Neural progenitor cell (in vitro differentiated cells): Measurements from ENCODE around the gene ZNF621. TPM values are rescaled to one million over a fixed set of nuclear protein-coding genes. Genes with fewer than 3 reads are reported as not detected.
A peak's percentile ranks its signal among the peaks of the same experiment; 100 is the strongest.

Experiments used
- DNase-seq: peaks from one replicate; pipeline ENCODE4 v3.0.0-alpha.2; 2016; ENCODE audit warnings: low spot score
- H2AFZ ChIP-seq: fragments of 200-600 bp; sonication (generic); replicated peaks from 2 replicates; pipeline ENCODE4 v1.6.1; 2016; ENCODE audit warnings: antibody characterized with exemption
- H3F3A ChIP-seq: fragments of 200-600 bp; sonication (generic); 2 replicates; pipeline ENCODE4 v1.6.1; 2016; ENCODE audit warnings: antibody characterized with exemption, low read depth
- H3K27ac ChIP-seq: fragments of 200-600 bp; sonication (generic); 2 replicates; pipeline ENCODE4 v1.5.1; 2016; ENCODE audit warnings: mild to moderate bottlenecking
- H3K27me3 ChIP-seq: fragments of 200-600 bp; sonication (generic); 2 replicates; pipeline ENCODE4 v1.6.1; 2016; ENCODE audit warnings: mild to moderate bottlenecking, moderate library complexity
- H3K36me3 ChIP-seq: fragments of 200-600 bp; sonication (generic); 2 replicates; pipeline ENCODE4 v1.5.1; 2016
- H3K4me1 ChIP-seq: fragments of 200-600 bp; sonication (generic); 2 replicates; pipeline ENCODE4 v1.6.1; 2016; ENCODE audit warnings: mixed run types
- H3K4me2 ChIP-seq: fragments of 200-600 bp; sonication (generic); 2 replicates; pipeline ENCODE4 v1.6.1; 2016
- H3K4me3 ChIP-seq: fragments of 200-600 bp; sonication (generic); 2 replicates; pipeline ENCODE4 v1.5.1; 2016
- H3K79me2 ChIP-seq: fragments of 200-600 bp; sonication (generic); 2 replicates; pipeline ENCODE4 v1.6.1; 2016; ENCODE audit warnings: low read depth
- H3K9ac ChIP-seq: fragments of 200-600 bp; sonication (generic); 2 replicates; pipeline ENCODE4 v1.6.1; 2016
- H3K9me3 ChIP-seq: fragments of 200-600 bp; sonication (generic); 2 replicates; pipeline ENCODE4 v1.5.1; 2016; ENCODE audit warnings: low read depth
- H4K20me1 ChIP-seq: fragments of 200-600 bp; sonication (generic); 2 replicates; pipeline ENCODE4 v1.6.1; 2016; ENCODE audit warnings: low read depth
- H3K27ac Mint-ChIP-seq: 3 replicates; pipeline ENCODE4 v1.8.0; 2021; ENCODE audit warnings: mixed read lengths
- H3K27me3 Mint-ChIP-seq: 2 replicates; pipeline ENCODE4 v1.8.0; 2022; ENCODE audit warnings: low read depth, mild to moderate bottlenecking, inconsistent platforms, moderate library complexity, mixed read lengths; ENCODE audit not compliant: insufficient read depth
- H3K36me3 Mint-ChIP-seq: 3 replicates; pipeline ENCODE4 v1.8.0; 2021; ENCODE audit warnings: mixed read lengths
- H3K4me1 Mint-ChIP-seq: 3 replicates; pipeline ENCODE4 v1.8.0; 2021; ENCODE audit warnings: mixed read lengths
- H3K4me3 Mint-ChIP-seq: 3 replicates; pipeline ENCODE4 v1.8.0; 2021; ENCODE audit warnings: mild to moderate bottlenecking, moderate library complexity, mixed read lengths
- H3K9me3 Mint-ChIP-seq: 3 replicates; pipeline ENCODE4 v1.8.0; 2020; ENCODE audit warnings: mixed read lengths
- EZH2 ChIP-seq: fragments of 200-600 bp; sonication (generic); IDR thresholded peaks from 2 replicates; pipeline ENCODE4 v1.6.1; 2017; ENCODE audit warnings: antibody characterized with exemption, mild to moderate bottlenecking, moderate library complexity
- EZH2phosphoT487 ChIP-seq: fragments of 200-600 bp; sonication (generic); IDR thresholded peaks from 2 replicates; pipeline ENCODE4 v1.6.1; 2017; ENCODE audit warnings: antibody characterized with exemption
- total RNA-seq: library from RNA; depleted of rRNA; stranded (reverse); fragments of >200 nt; gene quantifications from 2 replicates; pipeline ENCODE4 v1.2.3, GENCODE V29; 2015; ENCODE audit warnings: low replicate concordance
- TF ChIP-seq, protein P1 (sequence below): fragments of 200-600 bp; sonication (generic); IDR thresholded peaks from 2 replicates; pipeline ENCODE4 v1.5.1; 2017; ENCODE audit warnings: antibody characterized with exemption, mild to moderate bottlenecking

ZNF621 gene
- total RNA-seq, 1 donor from 2014 or later, result 24.8 TPM

DNA sequence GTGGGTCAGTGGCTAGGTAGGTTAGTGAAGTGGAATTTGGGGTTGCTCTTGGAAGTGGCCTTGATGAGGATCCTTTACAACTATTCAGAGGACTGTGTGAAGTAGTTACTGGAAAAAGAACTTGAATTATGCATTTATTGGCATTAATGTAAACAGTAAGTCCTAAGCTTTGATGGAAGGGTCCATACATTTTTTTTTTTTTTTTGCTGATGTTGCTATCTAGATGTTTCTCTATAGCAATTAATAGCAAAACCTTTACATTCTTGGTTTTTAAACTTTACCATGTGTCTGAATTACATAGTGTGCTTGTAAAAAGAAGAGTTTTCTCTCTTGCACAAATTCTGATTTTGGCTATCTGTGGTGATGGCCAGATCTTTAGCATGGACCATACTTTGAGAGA, 9.5 kb downstream of the ZNF621 start:
- Histone ChIP-seq H3K9ac (no peak overlapping the region), H3K27ac (no peak overlapping the region), H4K20me1 (no peaks in the 10 kb centered on the region), H3K4me3 (no peak overlapping the region), H3K36me3 (peaks cover 12% of the 10 kb centered on the region), H3K27me3 (no peaks in the 10 kb centered on the region), H3F3A (no peaks in the 10 kb centered on the region), H3K9me3 (no peaks in the 10 kb centered on the region), H3K4me1 (no peaks in the 10 kb centered on the region), H3K4me2 (no peak overlapping the region), H3K79me2 (no peaks in the 10 kb centered on the region), H2AFZ (no peak overlapping the region)
- Mint-ChIP-seq H3K4me1 (no peaks in the 10 kb centered on the region), H3K4me3 (no peak overlapping the region), H3K27me3 (no peaks in the 10 kb centered on the region), H3K36me3 (peaks cover 84% of the 10 kb centered on the region), H3K9me3 (peaks cover 25% of the 10 kb centered on the region), H3K27ac (no peak overlapping the region)
- TF ChIP-seq, protein P1, sequence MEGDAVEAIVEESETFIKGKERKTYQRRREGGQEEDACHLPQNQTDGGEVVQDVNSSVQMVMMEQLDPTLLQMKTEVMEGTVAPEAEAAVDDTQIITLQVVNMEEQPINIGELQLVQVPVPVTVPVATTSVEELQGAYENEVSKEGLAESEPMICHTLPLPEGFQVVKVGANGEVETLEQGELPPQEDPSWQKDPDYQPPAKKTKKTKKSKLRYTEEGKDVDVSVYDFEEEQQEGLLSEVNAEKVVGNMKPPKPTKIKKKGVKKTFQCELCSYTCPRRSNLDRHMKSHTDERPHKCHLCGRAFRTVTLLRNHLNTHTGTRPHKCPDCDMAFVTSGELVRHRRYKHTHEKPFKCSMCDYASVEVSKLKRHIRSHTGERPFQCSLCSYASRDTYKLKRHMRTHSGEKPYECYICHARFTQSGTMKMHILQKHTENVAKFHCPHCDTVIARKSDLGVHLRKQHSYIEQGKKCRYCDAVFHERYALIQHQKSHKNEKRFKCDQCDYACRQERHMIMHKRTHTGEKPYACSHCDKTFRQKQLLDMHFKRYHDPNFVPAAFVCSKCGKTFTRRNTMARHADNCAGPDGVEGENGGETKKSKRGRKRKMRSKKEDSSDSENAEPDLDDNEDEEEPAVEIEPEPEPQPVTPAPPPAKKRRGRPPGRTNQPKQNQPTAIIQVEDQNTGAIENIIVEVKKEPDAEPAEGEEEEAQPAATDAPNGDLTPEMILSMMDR, result no peak
- TF ChIP-seq EZH2 (no peak), EZH2phosphoT487 (no peak)
- no peak for DNase-seq

DNA sequence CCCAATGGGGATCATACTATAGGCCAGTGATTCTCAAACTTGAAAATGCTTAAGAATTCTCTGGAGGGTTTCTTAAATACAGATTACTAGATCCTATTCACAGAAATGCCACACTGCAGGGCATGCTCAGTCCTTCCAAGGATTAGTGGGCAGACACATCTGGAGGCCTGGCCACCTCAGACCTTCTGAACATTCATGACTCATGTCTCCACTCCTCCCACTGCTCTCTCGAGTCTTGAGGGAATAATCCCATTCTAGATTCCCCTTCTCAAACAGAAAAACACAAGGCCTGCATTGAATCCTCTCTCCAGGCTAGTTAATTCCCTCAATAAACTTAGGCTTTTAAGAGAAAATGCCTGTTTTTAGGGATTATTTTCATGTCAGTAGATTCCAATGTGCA, 22.1 kb downstream of the ZNF621 start:
- H3K36me3 ChIP-seq, result no peaks in the 10 kb centered on the region
- H4K20me1 ChIP-seq, result no peaks in the 10 kb centered on the region
- H3K9ac ChIP-seq, result no peak overlapping the region
- H3K4me3 Mint-ChIP-seq, result no peak overlapping the region
- H3K4me1 ChIP-seq, result peaks cover 16% of the 10 kb centered on the region
- H3K4me1 Mint-ChIP-seq, result peaks cover 11% of the 10 kb centered on the region
- no peaks in the 10 kb centered on the region for H3K79me2 ChIP-seq
- H2AFZ ChIP-seq, result no peak overlapping the region
- no peak overlapping the region for H3K27ac Mint-ChIP-seq
- H3K9me3 ChIP-seq, result no peaks in the 10 kb centered on the region
- peak; percentile 12 for DNase-seq
- H3K4me3 ChIP-seq, result no peak overlapping the region
- H3K36me3 Mint-ChIP-seq, result peaks cover 2% of the 10 kb centered on the region
- H3K9me3 Mint-ChIP-seq, result peaks cover 8% of the 10 kb centered on the region
- TF ChIP-seq, protein P1, result no peak
- TF ChIP-seq EZH2phosphoT487, result no peak
- no peak for TF ChIP-seq EZH2
- H3K27me3 ChIP-seq, result no peaks in the 10 kb centered on the region
- H3K27me3 Mint-ChIP-seq, result peaks cover 8% of the 10 kb centered on the region
- no peaks in the 10 kb centered on the region for H3F3A ChIP-seq
- no peak overlapping the region for H3K4me2 ChIP-seq
- H3K27ac ChIP-seq, result no peak overlapping the region

DNA sequence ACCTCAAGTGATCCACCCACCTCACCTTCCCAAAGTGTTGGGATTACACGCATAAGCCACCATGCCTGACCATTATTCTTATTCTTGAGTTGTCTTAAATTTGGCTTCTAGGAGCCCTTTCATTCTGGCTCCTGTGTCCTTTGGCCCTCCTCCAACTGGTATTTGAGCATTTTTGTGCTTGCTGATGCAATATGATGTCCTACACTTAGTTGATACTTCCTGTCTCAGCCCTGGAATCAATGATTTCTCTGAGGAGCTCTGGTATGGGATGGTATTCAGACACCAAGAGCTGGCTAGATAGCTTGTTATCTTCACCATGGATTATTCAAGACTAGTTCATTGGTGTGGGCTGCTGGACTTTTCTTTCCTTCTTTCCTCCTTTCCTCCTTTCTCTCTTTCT, 25.4 kb downstream of the ZNF621 start:
- Mint-ChIP-seq H3K9me3 (peaks cover 10% of the 10 kb centered on the region), H3K27me3 (peaks cover 8% of the 10 kb centered on the region), H3K36me3 (no peaks in the 10 kb centered on the region), H3K4me1 (peaks cover 11% of the 10 kb centered on the region), H3K27ac (no peak overlapping the region), H3K4me3 (no peak overlapping the region)
- no peak overlapping the region for H2AFZ ChIP-seq
- no peak overlapping the region for H3K9ac ChIP-seq
- no peak overlapping the region for H3K27ac ChIP-seq
- H3K36me3 ChIP-seq, result no peaks in the 10 kb centered on the region
- H3K79me2 ChIP-seq, result no peaks in the 10 kb centered on the region
- H3K4me1 ChIP-seq, result peaks cover 16% of the 10 kb centered on the region
- no peaks in the 10 kb centered on the region for H3F3A ChIP-seq
- no peak overlapping the region for H3K4me2 ChIP-seq
- no peaks in the 10 kb centered on the region for H3K27me3 ChIP-seq
- H3K4me3 ChIP-seq, result no peak overlapping the region
- no peak for DNase-seq
- H4K20me1 ChIP-seq, result no peaks in the 10 kb centered on the region
- TF ChIP-seq EZH2, result no peak
- TF ChIP-seq, protein P1, result no peak
- TF ChIP-seq EZH2phosphoT487, result no peak
- no peaks in the 10 kb centered on the region for H3K9me3 ChIP-seq
